Left ventricle myocardium superior (tissue), 1 donor: ENCODE results near the gene LRRK1. TPM values are rescaled to one million over a fixed set of nuclear protein-coding genes. Genes with fewer than 3 reads are reported as not detected.

Source experiments
- ATAC-seq: fragments of 200-7000 bp; cut with Tn5 transposase; one replicate; pipeline ENCODE4 v1.9.1; 2020; ENCODE audit warnings: mild to moderate bottlenecking, moderate library complexity
- DNase-seq: peaks from one replicate; pipeline ENCODE4 v3.0.0-alpha.2; 2020
- intact Hi-C: fragments of 100-400 bp; cut with micrococcal nuclease; formaldehyde crosslinking; loops from one replicate; pipeline ENCODE4 v1.11.0; 2022
- total RNA-seq: library from RNA; stranded (reverse); fragmentation: NEBNext Ultra II Directional; extraction: Animal tissue kit (Norgen Biotek cat#: 25700); gene quantifications from one replicate; pipeline ENCODE4 v1.2.1, GENCODE V29; 2021
- donor health status: DM: no; HTN: yes; CAD: no; lungs with severe emphysema.

LRRK1 gene
- total RNA-seq, 1 donor from 2014 or later, result 2.3 TPM

DNA sequence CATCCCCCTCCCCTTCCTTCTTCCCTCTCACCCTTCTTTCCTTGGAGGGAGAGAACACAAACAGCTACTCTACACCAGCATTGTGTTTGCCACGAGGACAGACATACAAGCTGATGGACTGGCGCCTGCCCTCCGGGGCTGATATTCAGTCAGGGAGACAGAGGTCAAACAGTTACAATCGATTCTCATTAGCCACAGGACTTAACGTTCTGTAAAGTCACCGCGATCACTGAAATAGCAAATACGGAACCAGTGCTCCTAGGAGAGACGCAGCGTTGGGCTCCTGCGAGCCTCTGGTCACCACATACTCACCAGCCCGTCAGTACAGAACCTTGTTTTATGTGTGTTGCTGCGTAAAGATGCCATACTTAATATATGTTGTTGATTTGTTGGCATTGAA lies 108.8 kb downstream of the LRRK1 start:
- no peak for DNase-seq
- no peak for ATAC-seq
- intact Hi-C loops, result no loop called here

DNA sequence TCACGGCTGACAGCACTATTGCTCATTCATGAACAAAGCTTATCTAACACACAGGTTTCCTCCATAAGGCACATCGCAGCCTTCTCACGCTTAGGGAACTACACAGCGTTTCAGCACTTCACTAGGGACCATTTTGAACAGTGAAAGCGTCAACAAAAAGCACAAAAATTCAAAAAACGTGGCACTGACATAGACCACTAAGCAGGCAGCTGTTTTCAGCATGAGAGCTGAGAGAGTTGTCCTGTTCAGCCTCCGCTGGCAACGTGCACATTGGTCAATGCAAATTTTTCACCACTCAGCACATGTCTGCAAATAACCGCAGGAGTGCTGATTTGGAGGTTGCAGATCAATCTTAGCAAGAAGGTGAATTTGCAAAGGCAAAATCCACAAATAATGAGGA lies 109.2 kb downstream of the LRRK1 start:
- DNase-seq, result no peak
- intact Hi-C loops, result no loop called here
- ATAC-seq, result no peak

GRCh38 chr15:101028772-101029438 lies 109.7 kb downstream of the LRRK1 start:
- ATAC-seq (no peak), DNase-seq (peak; percentile 22)
- intact Hi-C loops, result no loop called here

GRCh38 chr15:101029971-101030661 lies 111.0 kb downstream of the LRRK1 start:
- DNase-seq (no peak), ATAC-seq (no peak)
- intact Hi-C loops, result no loop called here

- DNase-seq (no peak), ATAC-seq (no peak)
- intact Hi-C loops, result no loop called here
Observed at GRCh38 chr15:101031213-101031612, 112.1 kb downstream of the LRRK1 start.

- no peak for ATAC-seq
- intact Hi-C loops, result no loop called here
- no peak for DNase-seq
Observed at GRCh38 chr15:101033801-101034200, 114.6 kb downstream of the LRRK1 start.

- DNase-seq (no peak), ATAC-seq (no peak)
- intact Hi-C loops, result no loop called here
Observed at GRCh38 chr15:101035611-101036010, 116.5 kb downstream of the LRRK1 start.

GRCh38 chr15:101036189-101036588 lies 117.0 kb downstream of the LRRK1 start:
- intact Hi-C loops, result no loop called here
- ATAC-seq (no peak), DNase-seq (no peak)

- ATAC-seq (no peak), DNase-seq (no peak)
- intact Hi-C loops, result no loop called here
Observed at GRCh38 chr15:101037090-101037830, 118.1 kb downstream of the LRRK1 start.

GRCh38 chr15:101038327-101039003 lies 119.3 kb downstream of the LRRK1 start:
- DNase-seq, result no peak
- ATAC-seq, result no peak
- intact Hi-C loops, result no loop called here

GRCh38 chr15:101039461-101039860 lies 120.3 kb downstream of the LRRK1 start:
- ATAC-seq (peak; percentile 73), DNase-seq (no peak)
- intact Hi-C loops, result no loop called here

- intact Hi-C loops, result no loop called here
- DNase-seq, result no peak
- no peak for ATAC-seq
Observed at GRCh38 chr15:101042320-101042719, 123.2 kb downstream of the LRRK1 start.

DNA sequence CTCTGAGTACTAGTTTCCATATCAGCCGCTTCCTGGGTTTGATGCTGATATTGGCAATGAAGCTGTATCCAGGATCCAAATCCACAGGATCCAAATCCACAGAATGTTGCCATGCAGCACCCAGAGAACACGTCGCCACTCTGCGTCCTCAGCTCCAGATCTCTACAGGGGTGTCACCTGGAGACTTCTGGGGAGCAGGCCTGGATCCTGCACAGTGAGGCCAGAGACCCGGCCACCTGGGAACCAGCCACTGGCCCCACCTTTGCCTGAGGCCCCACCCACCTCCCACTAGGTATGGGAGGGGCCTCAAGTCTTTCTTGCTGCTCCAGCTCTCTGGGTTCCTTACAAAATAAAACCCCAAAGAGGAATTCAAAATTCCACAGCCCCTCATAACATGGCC lies 123.9 kb downstream of the LRRK1 start:
- no peak for ATAC-seq
- intact Hi-C loops, result no loop called here
- no peak for DNase-seq

- ATAC-seq (no peak), DNase-seq (no peak)
- intact Hi-C loops, result no loop called here
Observed at GRCh38 chr15:101043911-101044624, 124.9 kb downstream of the LRRK1 start.

DNA sequence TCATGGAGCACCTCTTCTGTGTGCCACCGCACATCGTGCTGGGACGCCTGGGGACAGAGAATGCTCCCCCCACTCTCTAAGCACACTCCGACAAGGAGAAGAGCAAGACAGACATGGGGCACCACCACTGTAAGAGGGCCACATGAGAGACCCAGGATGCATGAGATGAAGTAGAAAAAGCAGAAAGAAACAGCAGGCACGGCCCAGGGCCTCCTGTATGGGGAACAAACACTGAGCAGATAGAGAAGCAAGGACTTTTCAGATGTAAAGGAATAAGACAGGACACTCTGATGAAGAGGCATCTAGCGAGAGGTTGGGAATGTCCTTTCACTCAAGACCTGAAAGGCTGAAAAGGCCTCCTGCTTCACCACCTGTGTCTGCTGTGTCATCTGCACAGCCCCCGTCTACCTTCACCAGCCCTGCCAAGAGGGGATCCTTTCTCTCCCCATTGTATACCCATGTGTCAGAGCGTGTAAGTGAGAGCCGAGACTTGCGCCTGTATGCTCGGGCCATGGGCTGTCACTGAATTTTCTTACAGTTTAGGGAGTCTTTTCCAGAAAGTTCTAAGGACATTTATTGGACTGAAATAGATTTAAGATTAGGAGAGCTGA lies 125.6 kb downstream of the LRRK1 start:
- intact Hi-C loops, result no loop called here
- ATAC-seq, result no peak
- no peak for DNase-seq

DNA sequence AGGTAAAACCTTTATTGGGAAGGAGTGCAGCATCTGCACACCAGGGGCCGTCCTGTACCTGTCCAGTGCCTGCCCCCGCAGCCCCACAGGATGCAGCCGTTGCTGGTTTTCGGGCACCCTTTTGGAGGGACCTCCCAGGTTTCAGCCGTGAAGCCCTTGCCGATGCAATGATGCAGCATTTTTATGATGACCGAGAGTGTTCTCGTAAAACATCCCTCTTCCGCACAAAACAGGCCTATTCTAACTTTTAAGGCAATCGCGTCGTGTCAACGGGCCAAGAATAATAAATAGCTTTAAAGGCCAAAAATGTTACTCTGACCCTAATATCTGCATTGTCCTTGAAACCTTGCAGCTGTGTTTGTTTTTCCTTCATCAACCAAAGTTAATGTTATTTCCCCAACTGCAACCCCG lies 126.1 kb downstream of the LRRK1 start:
- intact Hi-C loops, result no loop called here
- ATAC-seq (peak; percentile 77), DNase-seq (no peak)

DNA sequence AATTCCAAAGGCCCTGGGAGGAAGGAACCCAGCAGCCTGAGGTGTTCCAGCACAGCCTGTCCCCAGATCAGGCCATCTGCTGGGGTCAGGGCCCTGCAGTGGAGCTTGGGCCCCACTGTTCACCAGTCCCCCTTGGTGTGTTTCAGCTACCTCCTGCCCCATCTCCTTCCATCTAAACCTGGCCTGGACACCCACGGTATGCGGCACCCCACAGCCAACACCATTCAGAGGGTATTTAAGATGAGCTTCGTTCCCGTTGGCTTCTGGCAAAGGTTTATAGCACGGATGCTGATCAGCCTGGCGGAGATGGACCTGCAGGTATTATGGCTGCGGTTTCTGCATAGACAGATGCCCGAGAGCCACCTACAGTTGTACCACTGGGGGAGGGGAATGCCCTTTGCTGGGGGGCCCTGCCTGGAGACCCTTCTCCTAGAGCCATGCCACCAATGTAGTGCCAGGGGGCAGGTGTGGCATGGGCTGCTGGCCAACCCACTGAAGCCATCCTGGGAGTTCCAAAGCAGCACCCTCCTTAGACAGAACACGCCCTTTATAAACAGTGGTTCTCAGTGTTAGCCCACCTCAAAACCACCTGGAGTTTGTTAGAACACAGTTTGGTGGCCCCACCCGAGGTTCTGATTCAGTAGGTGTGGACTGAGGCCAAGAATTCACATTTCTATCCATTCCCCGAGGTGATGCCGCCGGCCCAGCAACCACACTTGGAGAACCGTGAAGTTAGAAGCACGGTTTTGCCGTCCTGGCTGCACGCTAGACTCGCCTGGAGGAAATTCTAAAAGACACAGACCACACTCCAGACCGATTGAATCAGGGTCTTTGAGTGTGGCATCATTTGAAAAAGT lies 126.9 kb downstream of the LRRK1 start:
- ATAC-seq (peak; percentile 44), DNase-seq (no peak)
- intact Hi-C loops, result no loop called here

GRCh38 chr15:101046826-101047225 lies 127.7 kb downstream of the LRRK1 start:
- ATAC-seq, result no peak
- intact Hi-C loops, result no loop called here
- DNase-seq, result no peak
